ENCODE results near the gene EXOC4. TPM values are rescaled to one million over a fixed set of nuclear protein-coding genes. Genes with fewer than 3 reads are reported as not detected.

The EXOC4 gene
- total and polyA plus RNA-seq, 2 donors (not counting 3 experiments of a cell fraction or from before 2014, with no cell fraction given) = 20.3 to 73.1 TPM

DNA sequence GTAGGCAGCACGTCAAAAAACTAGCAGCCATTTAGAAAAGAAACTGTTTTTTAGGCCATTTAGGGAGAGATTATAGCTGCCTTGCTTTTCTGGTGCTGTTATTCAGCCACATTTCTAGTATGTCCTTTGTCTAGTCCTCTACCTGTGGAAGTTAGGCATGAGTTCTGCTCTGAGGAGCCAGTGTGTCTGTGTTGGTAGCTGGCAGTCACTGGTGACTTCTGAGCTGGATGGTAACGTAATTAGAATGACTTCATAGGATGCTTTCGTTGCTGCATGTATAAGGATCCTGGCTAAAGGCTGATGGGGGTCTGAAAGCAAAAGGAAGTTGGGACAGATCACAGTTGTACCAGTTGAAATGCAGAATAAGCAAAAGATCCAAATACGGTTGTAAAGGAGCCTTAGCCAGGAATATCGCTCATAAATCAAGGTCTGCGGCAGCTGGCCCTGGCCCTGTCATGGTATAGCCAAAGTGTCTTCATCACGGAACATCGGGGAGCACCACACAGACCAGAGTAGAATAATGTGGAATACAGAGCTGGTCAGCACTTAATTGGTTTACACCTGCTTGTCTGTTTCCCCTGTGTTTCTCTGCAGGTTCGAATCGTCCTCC is 226.7 kb downstream of the EXOC4 start:
- dilution Hi-C loops (cut with MboI; ENCODE audit: extremely low pct_ligation_motif_present, low sequenced_read_pairs) = no loop called here

DNA sequence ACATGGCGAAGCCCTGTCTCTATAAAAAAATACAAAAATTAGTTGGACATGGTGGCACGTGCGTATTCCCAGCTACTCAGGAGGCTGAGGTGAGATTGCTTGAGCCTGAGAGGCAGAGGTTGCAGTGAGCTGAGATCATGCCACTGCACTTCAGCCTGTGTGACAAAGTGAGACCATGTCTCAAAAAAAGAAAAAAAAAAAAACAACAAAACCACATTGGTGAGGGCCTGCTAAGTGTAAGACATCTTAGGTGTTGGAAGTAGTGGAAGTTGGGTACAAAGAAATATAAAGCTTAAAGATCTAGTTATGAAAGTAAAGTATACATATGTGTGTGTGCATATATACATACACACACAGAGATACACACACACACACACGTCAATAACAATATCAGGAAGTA is 228.0 kb downstream of the EXOC4 start:
- no peaks in the 10 kb centered on the region for H3K9me3 ChIP-seq (replicated peaks; ENCODE audit: control insufficient read depth, insufficient read depth, low read length)
- DNase-seq (ENCODE audit: low read depth, low spot score) (no peak), FAIRE-seq (no peak)
- BruUV-seq (replicated peaks) = no TSS peak
- no peak overlapping the region for H3K4me2 ChIP-seq (ENCODE audit: insufficient read depth, low read length)
- H3K79me2 ChIP-seq (ENCODE audit: control insufficient read depth, insufficient read depth, low read length) = no peaks in the 10 kb centered on the region
- ChIA-PET POLR2A (no interaction called here), CTCF (no interaction called here)
- no peaks in the 10 kb centered on the region for H3K9me1 ChIP-seq (replicated peaks; ENCODE audit: control insufficient read depth, extremely low read depth, insufficient read depth, low read length)
- H3K27ac ChIP-seq (ENCODE audit: insufficient read depth, low read depth, low read length) = no peak overlapping the region
- no peak overlapping the region for H3K4me3 ChIP-seq (replicated peaks in 1 of 3; ENCODE audit: insufficient read depth in 1 of 3, low read depth in 1 of 3, low read length in 3 of 3)
- H4K20me1 ChIP-seq (replicated peaks; ENCODE audit: control insufficient read depth, extremely low read depth, insufficient read depth, low read length) = no peaks in the 10 kb centered on the region
- no peaks in the 10 kb centered on the region for H3K36me3 ChIP-seq (ENCODE audit: control insufficient read depth in 2 of 2, extremely low read depth in 1 of 2, insufficient read depth in 2 of 2, low read length in 2 of 2)
- H3K4me1 ChIP-seq (ENCODE audit: control insufficient read depth, extremely low read depth, insufficient read depth, low read length) = no peaks in the 10 kb centered on the region
- dilution Hi-C loops (cut with MboI; ENCODE audit: extremely low pct_ligation_motif_present, low sequenced_read_pairs) = no loop called here
- H3K9ac ChIP-seq (replicated peaks; ENCODE audit: extremely low read depth, insufficient read depth, low read length) = no peak overlapping the region
- no peak overlapping the region for H2AFZ ChIP-seq (ENCODE audit: low read depth, low read length)
- H3K27me3 ChIP-seq (ENCODE audit: control insufficient read depth in 2 of 2, insufficient read depth in 2 of 2, low read length in 2 of 2) = no peaks in the 10 kb centered on the region
- TF ChIP-seq MYC (IDR thresholded peaks at IDR 0.05; ENCODE audit: low read depth, low read length) (no peak), FOS (IDR thresholded peaks at IDR 0.05; ENCODE audit: borderline replicate concordance, insufficient read depth, low read length) (no peak), POLR2A (IDR thresholded peaks at IDR 0.05; ENCODE audit: low read depth, low read length) (no peak), GATA2 (IDR thresholded peaks at IDR 0.05; ENCODE audit: insufficient read depth, insufficient read length, low read depth, low read length) (no peak), EZH2 (IDR thresholded peaks at IDR 0.05; ENCODE audit: borderline replicate concordance, low read depth, low read length, severe bottlenecking) (no peak), JUN (IDR thresholded peaks at IDR 0.05; ENCODE audit: borderline replicate concordance, insufficient read depth, insufficient read length, low read depth) (no peak), POLR2AphosphoS5 (IDR thresholded peaks at IDR 0.05; ENCODE audit: insufficient read depth, low read depth, low read length) (no peak)
- TF ChIP-seq, protein P1, sequence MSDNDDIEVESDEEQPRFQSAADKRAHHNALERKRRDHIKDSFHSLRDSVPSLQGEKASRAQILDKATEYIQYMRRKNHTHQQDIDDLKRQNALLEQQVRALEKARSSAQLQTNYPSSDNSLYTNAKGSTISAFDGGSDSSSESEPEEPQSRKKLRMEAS (IDR thresholded peaks at IDR 0.05; ENCODE audit: insufficient read depth, insufficient read length) = no peak
- TF ChIP-seq, protein P2, sequence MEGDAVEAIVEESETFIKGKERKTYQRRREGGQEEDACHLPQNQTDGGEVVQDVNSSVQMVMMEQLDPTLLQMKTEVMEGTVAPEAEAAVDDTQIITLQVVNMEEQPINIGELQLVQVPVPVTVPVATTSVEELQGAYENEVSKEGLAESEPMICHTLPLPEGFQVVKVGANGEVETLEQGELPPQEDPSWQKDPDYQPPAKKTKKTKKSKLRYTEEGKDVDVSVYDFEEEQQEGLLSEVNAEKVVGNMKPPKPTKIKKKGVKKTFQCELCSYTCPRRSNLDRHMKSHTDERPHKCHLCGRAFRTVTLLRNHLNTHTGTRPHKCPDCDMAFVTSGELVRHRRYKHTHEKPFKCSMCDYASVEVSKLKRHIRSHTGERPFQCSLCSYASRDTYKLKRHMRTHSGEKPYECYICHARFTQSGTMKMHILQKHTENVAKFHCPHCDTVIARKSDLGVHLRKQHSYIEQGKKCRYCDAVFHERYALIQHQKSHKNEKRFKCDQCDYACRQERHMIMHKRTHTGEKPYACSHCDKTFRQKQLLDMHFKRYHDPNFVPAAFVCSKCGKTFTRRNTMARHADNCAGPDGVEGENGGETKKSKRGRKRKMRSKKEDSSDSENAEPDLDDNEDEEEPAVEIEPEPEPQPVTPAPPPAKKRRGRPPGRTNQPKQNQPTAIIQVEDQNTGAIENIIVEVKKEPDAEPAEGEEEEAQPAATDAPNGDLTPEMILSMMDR (IDR thresholded peaks at IDR 0.05; ENCODE audit: extremely low read depth in 1 of 2, insufficient read depth in 1 of 2, low read depth in 1 of 2, low read length in 2 of 2) = no peak
- intact Hi-C loops (cut with micrococcal nuclease) = no loop called here

More for the DNA sequence above, 226.7 kb downstream of the EXOC4 start:
- no peak overlapping the region for H2AFZ ChIP-seq (ENCODE audit: low read depth, low read length)
- TF ChIP-seq GATA2 (IDR thresholded peaks at IDR 0.05; ENCODE audit: insufficient read depth, insufficient read length, low read depth, low read length) (no peak), MYC (IDR thresholded peaks at IDR 0.05; ENCODE audit: low read depth, low read length) (no peak)
- H3K27me3 ChIP-seq (ENCODE audit: control insufficient read depth in 2 of 2, insufficient read depth in 2 of 2, low read length in 2 of 2) = no peaks in the 10 kb centered on the region
- H3K9ac ChIP-seq (replicated peaks; ENCODE audit: extremely low read depth, insufficient read depth, low read length) = no peak overlapping the region
- H4K20me1 ChIP-seq (replicated peaks; ENCODE audit: control insufficient read depth, extremely low read depth, insufficient read depth, low read length) = no peaks in the 10 kb centered on the region
- no peaks in the 10 kb centered on the region for H3K79me2 ChIP-seq (ENCODE audit: control insufficient read depth, insufficient read depth, low read length)
- H3K4me2 ChIP-seq (ENCODE audit: insufficient read depth, low read length) = no peak overlapping the region
- DNase-seq (ENCODE audit: low read depth, low spot score) (no peak), FAIRE-seq (no peak)
- H3K27ac ChIP-seq (ENCODE audit: insufficient read depth, low read depth, low read length) = no peak overlapping the region
- H3K4me1 ChIP-seq (ENCODE audit: control insufficient read depth, extremely low read depth, insufficient read depth, low read length) = no peaks in the 10 kb centered on the region
- no peaks in the 10 kb centered on the region for H3K9me3 ChIP-seq (replicated peaks; ENCODE audit: control insufficient read depth, insufficient read depth, low read length)
- H3K4me3 ChIP-seq (replicated peaks in 1 of 3; ENCODE audit: insufficient read depth in 1 of 3, low read depth in 1 of 3, low read length in 3 of 3) = no peak overlapping the region
- H3K9me1 ChIP-seq (replicated peaks; ENCODE audit: control insufficient read depth, extremely low read depth, insufficient read depth, low read length) = no peaks in the 10 kb centered on the region
- ChIA-PET CTCF (interaction anchor here (0.7 kb wide), 1 partner anchor 264 kb away, joined by 3 read pairs; no protein-coding TSS in a partner anchor), POLR2A (no interaction called here)
- intact Hi-C loops (cut with micrococcal nuclease) = no loop called here
- H3K36me3 ChIP-seq (ENCODE audit: control insufficient read depth in 2 of 2, extremely low read depth in 1 of 2, insufficient read depth in 2 of 2, low read length in 2 of 2) = no peaks in the 10 kb centered on the region
- BruUV-seq (replicated peaks) = no TSS peak
